H9 (cell line): ENCODE results near the gene CLIC3. TPM values are rescaled to one million over a fixed set of nuclear protein-coding genes. Genes with fewer than 3 reads are reported as not detected.

Source experiments
- DNase-seq: peaks from one replicate; pipeline ENCODE4 v3.0.0-alpha.2; 2017
- H2AFZ ChIP-seq: one replicate; pipeline ENCODE4 v1.6.1; 2013; ENCODE audit warnings: mild to moderate bottlenecking, low read length, control low read depth, moderate library complexity
- H2AK5ac ChIP-seq: 2 replicates; pipeline ENCODE4 v1.6.1; 2013; ENCODE audit warnings: low read length, control low read depth, mixed read lengths; ENCODE audit not compliant: insufficient read length
- H2BK120ac ChIP-seq: one replicate; pipeline ENCODE4 v1.6.1; 2013; ENCODE audit warnings: low read depth, mild to moderate bottlenecking, low read length, control low read depth, inconsistent platforms; ENCODE audit not compliant: poor library complexity, severe bottlenecking
- H2BK12ac ChIP-seq: 2 replicates; pipeline ENCODE4 v1.6.1; 2013; ENCODE audit warnings: low read length, control low read depth, mixed read lengths, low read depth; ENCODE audit not compliant: insufficient read length
- H2BK15ac ChIP-seq: 2 replicates; pipeline ENCODE4 v1.6.1; 2013; ENCODE audit warnings: low read depth, low read length, control low read depth
- H2BK20ac ChIP-seq: one replicate; pipeline ENCODE4 v1.6.1; 2013; ENCODE audit warnings: low read depth, mild to moderate bottlenecking, low read length, control low read depth, inconsistent platforms; ENCODE audit not compliant: poor library complexity, severe bottlenecking
- H2BK5ac ChIP-seq: 2 replicates; pipeline ENCODE4 v1.6.1; 2013; ENCODE audit warnings: low read length, control low read depth, mixed read lengths; ENCODE audit not compliant: insufficient read length
- H3K14ac ChIP-seq: 2 replicates; pipeline ENCODE4 v1.6.1; 2013; ENCODE audit warnings: low read length, control low read depth; ENCODE audit not compliant: insufficient read depth
- H3K18ac ChIP-seq: 2 replicates; pipeline ENCODE4 v1.6.1; 2013; ENCODE audit warnings: low read depth, mild to moderate bottlenecking, mixed read lengths, low read length, control low read depth; ENCODE audit not compliant: insufficient read length
- H3K23ac ChIP-seq: 2 replicates; pipeline ENCODE4 v1.6.1; 2013; ENCODE audit warnings: low read length, control low read depth, mixed read lengths, low read depth; ENCODE audit not compliant: insufficient read length
- H3K23me2 ChIP-seq: 2 replicates; pipeline ENCODE4 v1.6.1; 2013; ENCODE audit warnings: low read depth, mild to moderate bottlenecking, mixed read lengths, low read length, control low read depth; ENCODE audit not compliant: insufficient read length, poor library complexity, severe bottlenecking
- H3K27ac ChIP-seq: 2 replicates; pipeline ENCODE4 v1.5.1; 2013; ENCODE audit warnings: low read length, control low read depth, mixed read lengths, low read depth; ENCODE audit not compliant: insufficient read length
- H3K27me3 ChIP-seq: 2 replicates; pipeline ENCODE4 v1.6.1; 2013; ENCODE audit warnings: low read length, control low read depth, inconsistent platforms; ENCODE audit not compliant: insufficient read depth
- H3K4ac ChIP-seq: 2 replicates; pipeline ENCODE4 v1.6.1; 2013; ENCODE audit warnings: low read depth, mild to moderate bottlenecking, control low read depth, inconsistent platforms, low read length, moderate library complexity
- H3K4me1 ChIP-seq: 2 replicates; pipeline ENCODE4 v1.6.1; 2013; ENCODE audit warnings: low read length, control low read depth, inconsistent platforms; ENCODE audit not compliant: insufficient read depth
- H3K4me2 ChIP-seq: 2 replicates; pipeline ENCODE4 v1.6.1; 2013; ENCODE audit warnings: low read length, control low read depth, mixed read lengths; ENCODE audit not compliant: insufficient read length, insufficient read depth
- H3K56ac ChIP-seq: 2 replicates; pipeline ENCODE4 v1.6.1; 2013; ENCODE audit warnings: low read depth, mild to moderate bottlenecking, mixed read lengths, low read length, control low read depth; ENCODE audit not compliant: insufficient read length
- H3K79me1 ChIP-seq: 2 replicates; pipeline ENCODE4 v1.6.1; 2013; ENCODE audit warnings: low read depth, mild to moderate bottlenecking, moderate library complexity, low read length, control low read depth, inconsistent platforms; ENCODE audit not compliant: insufficient read depth, poor library complexity, severe bottlenecking
- H3K79me2 ChIP-seq: 2 replicates; pipeline ENCODE4 v1.6.1; 2013; ENCODE audit warnings: low read length, control low read depth, inconsistent platforms; ENCODE audit not compliant: insufficient read depth
- H3K9ac ChIP-seq: 2 replicates; pipeline ENCODE4 v1.6.1; 2013; ENCODE audit warnings: low read length, control low read depth, mixed read lengths; ENCODE audit not compliant: insufficient read length; ENCODE audit errors: extremely low read depth
- H3K9me3 ChIP-seq: one replicate; pipeline ENCODE4 v1.6.1; 2013; ENCODE audit warnings: low read depth, low read length, inconsistent platforms; ENCODE audit not compliant: control insufficient read depth
- H3T11ph ChIP-seq: one replicate; pipeline ENCODE4 v1.6.1; 2013; ENCODE audit warnings: mild to moderate bottlenecking, low read length, control low read depth, inconsistent platforms
- H4K20me1 ChIP-seq: one replicate; pipeline ENCODE4 v1.6.1; 2013; ENCODE audit not compliant: control insufficient read depth, insufficient read length, insufficient read depth
- H4K5ac ChIP-seq: 2 replicates; pipeline ENCODE4 v1.6.1; 2013; ENCODE audit warnings: low read depth, mild to moderate bottlenecking, mixed read lengths, low read length, control low read depth; ENCODE audit not compliant: insufficient read length
- H4K8ac ChIP-seq: replicated peaks from 2 replicates; pipeline ENCODE4 v1.6.1; 2013; ENCODE audit warnings: low read length, control low read depth, mixed read lengths, low read depth; ENCODE audit not compliant: insufficient read length
- H4K91ac ChIP-seq: 2 replicates; pipeline ENCODE4 v1.6.1; 2013; ENCODE audit warnings: low read depth, mild to moderate bottlenecking, moderate library complexity, mixed read lengths, low read length, control low read depth; ENCODE audit not compliant: insufficient read length
- H3K27ac Mint-ChIP-seq, 3 experiments: 2 replicates in 2 of 3; 3 replicates in 1 of 3; pipeline ENCODE4 v1.8.0; 2020 to 2021; ENCODE audit warnings: mixed read lengths in 3 of 3, mild to moderate bottlenecking in 1 of 3, moderate library complexity in 1 of 3
- H3K27me3 Mint-ChIP-seq: 2 replicates; pipeline ENCODE4 v1.8.0; 2021; ENCODE audit warnings: low read depth, mild to moderate bottlenecking, moderate library complexity, mixed read lengths
- H3K36me3 Mint-ChIP-seq, 3 experiments: 2 replicates in 2 of 3; 3 replicates in 1 of 3; pipeline ENCODE4 v1.8.0; 2020 to 2021; ENCODE audit warnings: low read depth in 3 of 3, mixed read lengths in 3 of 3; ENCODE audit not compliant: insufficient read depth in 1 of 3
- H3K4me1 Mint-ChIP-seq, 2 experiments: 2 replicates each; pipeline ENCODE4 v1.8.0; 2020; ENCODE audit warnings: mixed read lengths in 2 of 2
- H3K4me3 Mint-ChIP-seq, 2 experiments: 2 replicates in 1 of 2; 3 replicates in 1 of 2; pipeline ENCODE4 v1.8.0; 2020 to 2021; ENCODE audit warnings: mild to moderate bottlenecking in 2 of 2, mixed read lengths in 2 of 2, moderate library complexity in 1 of 2
- H3K9me3 Mint-ChIP-seq, 2 experiments: 2 replicates in 1 of 2; 3 replicates in 1 of 2; pipeline ENCODE4 v1.8.0; 2020; ENCODE audit warnings: mild to moderate bottlenecking in 2 of 2, mixed read lengths in 2 of 2, moderate library complexity in 1 of 2
- CTCF ChIP-seq: fragments of 200-600 bp; sonication (generic); conservative IDR thresholded peaks from 3 replicates; pipeline ENCODE4 v1.8.0; 2021; ENCODE audit warnings: antibody characterized with exemption, mild to moderate bottlenecking
- WGBS: extraction: QIAGEN DNeasy Blood & Tissue Kit; methylation state at CpG from one replicate; pipeline ENCODE4 v1.1.7; 2013; ENCODE audit warnings: missing lambda C conversion rate, low lambda C conversion rate, mixed read lengths; ENCODE audit not compliant: insufficient read length; ENCODE audit errors: extremely low coverage; 5-methylcytosine and 5-hydroxymethylcytosine counted together
- total RNA-seq: library from RNA; stranded (reverse); gene quantifications from 2 replicates; pipeline ENCODE4 v1.2.1, GENCODE V29; 2021

CLIC3 gene
- total RNA-seq, 1 experiment from 2014 or later, result 0.31 TPM

- H3K27me3 Mint-ChIP-seq, result peaks cover 26% of the 10 kb centered on the region
- Histone ChIP-seq H3T11ph (no peak overlapping the region), H3K79me2 (no peaks in the 10 kb centered on the region), H3K4me2 (peak overlapping the region; percentile 66), H2BK20ac (no peak overlapping the region), H3K27me3 (no peaks in the 10 kb centered on the region), H4K91ac (no peak overlapping the region), H3K56ac (no peak overlapping the region), H4K8ac (no peak overlapping the region), H3K14ac (no peak overlapping the region), H2BK120ac (no peak overlapping the region), H3K4me1 (no peaks in the 10 kb centered on the region), H2BK12ac (no peak overlapping the region), H4K5ac (no peak overlapping the region), H3K9ac (peak overlapping the region; percentile 40), H2BK5ac (no peak overlapping the region), H3K23ac (no peak overlapping the region), H3K27ac (no peak overlapping the region), H3K9me3 (no peaks in the 10 kb centered on the region), H4K20me1 (no peaks in the 10 kb centered on the region), H2AK5ac (no peak overlapping the region), H2BK15ac (no peak overlapping the region), H3K18ac (no peak overlapping the region), H3K23me2 (peaks cover 6% of the 10 kb centered on the region), H3K79me1 (no peaks in the 10 kb centered on the region), H3K4ac (no peak overlapping the region), H2AFZ (no peak overlapping the region)
- H3K4me3 Mint-ChIP-seq, result peak overlapping the region; percentile 81 to 89
- DNase-seq, result no peak
- TF ChIP-seq CTCF, result no peak
- peaks cover 10 to 12% of the 10 kb centered on the region in 2 experiments for H3K4me1 Mint-ChIP-seq
- peaks cover 2 to 8% (median 2%) of the 10 kb centered on the region in 3 experiments; a peak in 5 of 7 replicates for H3K36me3 Mint-ChIP-seq
- WGBS, result no CpG with 5 or more reads among the region's 18 CpGs
- no peak overlapping the region for H3K27ac Mint-ChIP-seq
- peaks cover 9 to 10% of the 10 kb centered on the region in 2 experiments; a peak in 3 of 5 replicates for H3K9me3 Mint-ChIP-seq
These were observed 3.5 kb downstream of the CLIC3 start for GRCh38 chr9:136992819-136993369.
